ES-I3 (cell line): ENCODE results near the gene PRKCZ.

Experiments
- H3K36me3 ChIP-seq: 2 replicates; pipeline ENCODE4 v1.6.1; 2013; ENCODE audit warnings: mild to moderate bottlenecking, low read length, control low read depth, moderate library complexity; ENCODE audit not compliant: insufficient read depth
- H3K4me1 ChIP-seq: 2 replicates; pipeline ENCODE4 v1.6.1; 2013; ENCODE audit warnings: mild to moderate bottlenecking, control low read depth, low read length; ENCODE audit not compliant: insufficient read depth
- H3K9ac ChIP-seq: 2 replicates; pipeline ENCODE4 v1.6.1; 2013; ENCODE audit warnings: low read depth, mild to moderate bottlenecking, low read length, moderate library complexity
- H3K9me3 ChIP-seq: 2 replicates; pipeline ENCODE4 v1.6.1; 2013; ENCODE audit warnings: mild to moderate bottlenecking, low read length, moderate library complexity; ENCODE audit not compliant: control insufficient read depth, insufficient read depth

PRKCZ gene

GRCh38 chr1:2196901-2197638, 146.9 kb downstream of the PRKCZ start:
- Histone ChIP-seq H3K9ac (no peak overlapping the region), H3K36me3 (no peaks in the 10 kb centered on the region), H3K4me1 (no peaks in the 10 kb centered on the region; the same call in 1 of the 2 replicates), H3K9me3 (no peaks in the 10 kb centered on the region)

GRCh38 chr1:2197707-2198165, 147.5 kb downstream of the PRKCZ start:
- Histone ChIP-seq H3K9ac (no peak overlapping the region), H3K4me1 (no peaks in the 10 kb centered on the region; the same call in 1 of the 2 replicates), H3K9me3 (no peaks in the 10 kb centered on the region), H3K36me3 (no peaks in the 10 kb centered on the region)

GRCh38 chr1:2198571-2198970, 148.4 kb downstream of the PRKCZ start:
- no peaks in the 10 kb centered on the region for H3K36me3 ChIP-seq
- no peaks in the 10 kb centered on the region for H3K9me3 ChIP-seq
- no peaks in the 10 kb centered on the region; the same call in 1 of the 2 replicates for H3K4me1 ChIP-seq
- H3K9ac ChIP-seq = no peak overlapping the region; the same call in 1 of the 2 replicates

GRCh38 chr1:2199042-2199810, 149.0 kb downstream of the PRKCZ start:
- peaks cover 6% of the 10 kb centered on the region; the same call in 1 of the 2 replicates for H3K4me1 ChIP-seq
- H3K36me3 ChIP-seq = no peaks in the 10 kb centered on the region
- peak overlapping the region; percentile 87 for H3K9ac ChIP-seq
- no peaks in the 10 kb centered on the region for H3K9me3 ChIP-seq

GRCh38 chr1:2200308-2200943, 150.2 kb downstream of the PRKCZ start:
- H3K36me3 ChIP-seq = no peaks in the 10 kb centered on the region
- no peak overlapping the region for H3K9ac ChIP-seq
- peaks cover 7% of the 10 kb centered on the region; the same call in 1 of the 2 replicates for H3K4me1 ChIP-seq
- no peaks in the 10 kb centered on the region for H3K9me3 ChIP-seq

- Histone ChIP-seq H3K9me3 (no peaks in the 10 kb centered on the region), H3K9ac (no peak overlapping the region), H3K4me1 (peaks cover 7% of the 10 kb centered on the region; the same call in 1 of the 2 replicates), H3K36me3 (no peaks in the 10 kb centered on the region)
Measured at GRCh38 chr1:2201062-2201461, 150.9 kb downstream of the PRKCZ start.

- Histone ChIP-seq H3K36me3 (no peaks in the 10 kb centered on the region), H3K9ac (no peak overlapping the region), H3K9me3 (no peaks in the 10 kb centered on the region), H3K4me1 (peaks cover 7% of the 10 kb centered on the region; the same call in 1 of the 2 replicates)
Measured at GRCh38 chr1:2202008-2202575, 151.9 kb downstream of the PRKCZ start.

GRCh38 chr1:2202843-2203601, 152.8 kb downstream of the PRKCZ start:
- peaks cover 7% of the 10 kb centered on the region; the same call in 1 of the 2 replicates for H3K4me1 ChIP-seq

GRCh38 chr1:2203671-2204414, 153.6 kb downstream of the PRKCZ start:
- Histone ChIP-seq H3K9ac (peak overlapping the region; percentile 63), H3K36me3 (no peaks in the 10 kb centered on the region), H3K9me3 (no peaks in the 10 kb centered on the region), H3K4me1 (peaks cover 7% of the 10 kb centered on the region; the same call in 1 of the 2 replicates)

More at GRCh38 chr1:2202843-2203601, 152.8 kb downstream of the PRKCZ start:
- Histone ChIP-seq H3K36me3 (no peaks in the 10 kb centered on the region), H3K9me3 (no peaks in the 10 kb centered on the region), H3K9ac (no peak overlapping the region)

- Histone ChIP-seq H3K9me3 (no peaks in the 10 kb centered on the region), H3K9ac (peak overlapping the region; percentile 63), H3K4me1 (peaks cover 7% of the 10 kb centered on the region; the same call in 1 of the 2 replicates), H3K36me3 (no peaks in the 10 kb centered on the region)
Measured at GRCh38 chr1:2204415-2205190, 154.4 kb downstream of the PRKCZ start.

GRCh38 chr1:2205191-2205952, 155.2 kb downstream of the PRKCZ start:
- H3K9me3 ChIP-seq = no peaks in the 10 kb centered on the region
- no peaks in the 10 kb centered on the region for H3K36me3 ChIP-seq
- peak overlapping the region; percentile 65; the same call in 1 of the 2 replicates for H3K9ac ChIP-seq
- H3K4me1 ChIP-seq = peaks cover 10% of the 10 kb centered on the region; the same call in 1 of the 2 replicates
